HG03025 (cell line): ENCODE data around the gene SKI.

ENCODE experiments used
- ATAC-seq: cut with Tn5 transposase; IDR thresholded peaks from one replicate; pipeline ENCODE4 v1.9.1; 2021; ENCODE audit warnings: mild to moderate bottlenecking, moderate library complexity; ENCODE audit not compliant: unreplicated experiment, low FRiP score

Gene SKI

GRCh38 chr1:2272686-2273400 is 44.7 kb downstream of the SKI start:
- no peak for ATAC-seq

GRCh38 chr1:2273401-2274090 is 45.4 kb downstream of the SKI start:
- ATAC-seq: no peak

GRCh38 chr1:2274231-2274928 is 46.3 kb downstream of the SKI start:
- ATAC-seq: no peak

GRCh38 chr1:2274929-2275475 is 46.9 kb downstream of the SKI start:
- ATAC-seq: no peak

- no peak for ATAC-seq
Observed at GRCh38 chr1:2275796-2276536, 47.8 kb downstream of the SKI start.

- ATAC-seq: no peak
Observed at GRCh38 chr1:2276803-2277580, 48.9 kb downstream of the SKI start.

GRCh38 chr1:2277741-2278488 is 49.8 kb downstream of the SKI start:
- ATAC-seq: no peak

GRCh38 chr1:2278591-2279209 is 50.6 kb downstream of the SKI start:
- no peak for ATAC-seq

GRCh38 chr1:2279210-2279639 is 51.1 kb downstream of the SKI start:
- ATAC-seq: no peak

GRCh38 chr1:2279817-2280216 is 51.7 kb downstream of the SKI start:
- ATAC-seq: no peak

- ATAC-seq: no peak
Observed at GRCh38 chr1:2282556-2283270, 54.6 kb downstream of the SKI start.

GRCh38 chr1:2283371-2283990 is 55.4 kb downstream of the SKI start:
- ATAC-seq: no peak

- ATAC-seq: no peak
Observed at GRCh38 chr1:2283991-2284895, 56.1 kb downstream of the SKI start.

GRCh38 chr1:2284932-2285331 is 56.8 kb downstream of the SKI start:
- ATAC-seq: no peak

GRCh38 chr1:2286923-2287322 is 58.8 kb downstream of the SKI start:
- no peak for ATAC-seq

- ATAC-seq: no peak
Observed at GRCh38 chr1:2287649-2288048, 59.5 kb downstream of the SKI start.

GRCh38 chr1:2288311-2288710 is 60.2 kb downstream of the SKI start:
- no peak for ATAC-seq
